Progenitor cell of endocrine pancreas (in vitro differentiated cells): ENCODE data around the gene TTR. TPM values are rescaled to one million over a fixed set of nuclear protein-coding genes. Genes with fewer than 3 reads are reported as not detected.

Experiments used
- DNase-seq: peaks from one replicate; pipeline ENCODE4 v3.0.0; 2021; ENCODE audit warnings: low spot score; ENCODE audit not compliant: unreplicated experiment
- H3K27ac Mint-ChIP-seq: 2 replicates; pipeline ENCODE4 v1.8.0; 2021; ENCODE audit warnings: mild to moderate bottlenecking, moderate library complexity, mixed read lengths
- H3K27me3 Mint-ChIP-seq: 2 replicates; pipeline ENCODE4 v1.8.0; 2021; ENCODE audit warnings: mixed read lengths
- H3K36me3 Mint-ChIP-seq: 2 replicates; pipeline ENCODE4 v1.8.0; 2022; ENCODE audit warnings: mixed read lengths; ENCODE audit not compliant: insufficient read depth
- H3K4me1 Mint-ChIP-seq: 2 replicates; pipeline ENCODE4 v1.8.0; 2021; ENCODE audit warnings: low read depth, mixed read lengths
- H3K4me3 Mint-ChIP-seq: 2 replicates; pipeline ENCODE4 v1.8.0; 2021; ENCODE audit warnings: low read depth, mild to moderate bottlenecking, moderate library complexity, mixed read lengths
- H3K9me3 Mint-ChIP-seq: 2 replicates; pipeline ENCODE4 v1.8.0; 2021; ENCODE audit warnings: low read depth, mixed read lengths
- total RNA-seq: library from RNA; stranded (reverse); gene quantifications from 2 replicates; pipeline ENCODE4 v1.2.1, GENCODE V29; 2021
- TF ChIP-seq, protein P1 (sequence below): fragments of 200-600 bp; sonication (generic); IDR thresholded peaks from one replicate; pipeline ENCODE4 v1.5.0; 2021; ENCODE audit warnings: antibody characterized with exemption, mild to moderate bottlenecking; ENCODE audit not compliant: unreplicated experiment

Gene TTR
- total RNA-seq, 1 donor from 2014 or later: 150 TPM

DNA sequence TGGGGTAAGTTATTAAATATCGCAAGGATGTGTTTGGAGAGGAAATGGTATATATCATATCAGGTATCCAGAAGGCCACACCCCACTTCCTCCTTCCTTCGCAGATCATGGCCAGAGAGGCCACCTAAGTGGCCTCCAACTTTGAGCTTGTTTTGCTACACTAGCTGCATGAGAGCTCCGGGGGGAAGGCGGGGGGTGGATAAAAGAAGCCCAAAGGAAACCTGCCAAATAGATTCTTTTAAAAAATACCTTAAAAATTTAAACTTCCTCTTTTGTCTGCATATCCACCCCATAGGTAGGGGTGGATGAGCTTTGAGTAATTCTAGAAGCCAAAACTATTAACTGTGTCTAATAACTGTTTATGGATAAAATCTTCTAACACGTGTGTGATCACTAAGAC is 5.7 kb upstream of the TTR start:
- Mint-ChIP-seq H3K27me3 (no peaks in the 10 kb centered on the region), H3K36me3 (peaks cover 2% of the 10 kb centered on the region), H3K9me3 (peaks cover 9% of the 10 kb centered on the region), H3K27ac (peak overlapping the region; percentile 82), H3K4me3 (no peak overlapping the region), H3K4me1 (peaks cover 22% of the 10 kb centered on the region)
- no peak for DNase-seq
- TF ChIP-seq, protein P1, sequence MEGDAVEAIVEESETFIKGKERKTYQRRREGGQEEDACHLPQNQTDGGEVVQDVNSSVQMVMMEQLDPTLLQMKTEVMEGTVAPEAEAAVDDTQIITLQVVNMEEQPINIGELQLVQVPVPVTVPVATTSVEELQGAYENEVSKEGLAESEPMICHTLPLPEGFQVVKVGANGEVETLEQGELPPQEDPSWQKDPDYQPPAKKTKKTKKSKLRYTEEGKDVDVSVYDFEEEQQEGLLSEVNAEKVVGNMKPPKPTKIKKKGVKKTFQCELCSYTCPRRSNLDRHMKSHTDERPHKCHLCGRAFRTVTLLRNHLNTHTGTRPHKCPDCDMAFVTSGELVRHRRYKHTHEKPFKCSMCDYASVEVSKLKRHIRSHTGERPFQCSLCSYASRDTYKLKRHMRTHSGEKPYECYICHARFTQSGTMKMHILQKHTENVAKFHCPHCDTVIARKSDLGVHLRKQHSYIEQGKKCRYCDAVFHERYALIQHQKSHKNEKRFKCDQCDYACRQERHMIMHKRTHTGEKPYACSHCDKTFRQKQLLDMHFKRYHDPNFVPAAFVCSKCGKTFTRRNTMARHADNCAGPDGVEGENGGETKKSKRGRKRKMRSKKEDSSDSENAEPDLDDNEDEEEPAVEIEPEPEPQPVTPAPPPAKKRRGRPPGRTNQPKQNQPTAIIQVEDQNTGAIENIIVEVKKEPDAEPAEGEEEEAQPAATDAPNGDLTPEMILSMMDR: no peak

- TF ChIP-seq, protein P1: no peak
- peaks cover 2% of the 10 kb centered on the region for H3K36me3 Mint-ChIP-seq
- peaks cover 9% of the 10 kb centered on the region for H3K9me3 Mint-ChIP-seq
- H3K4me3 Mint-ChIP-seq: no peak overlapping the region
- H3K27ac Mint-ChIP-seq: peak overlapping the region; percentile 82
- H3K27me3 Mint-ChIP-seq: no peaks in the 10 kb centered on the region
- peaks cover 29% of the 10 kb centered on the region for H3K4me1 Mint-ChIP-seq
- no peak for DNase-seq
These were observed 5.1 kb upstream of the TTR start for GRCh38 chr18:31586616-31587015.

DNA sequence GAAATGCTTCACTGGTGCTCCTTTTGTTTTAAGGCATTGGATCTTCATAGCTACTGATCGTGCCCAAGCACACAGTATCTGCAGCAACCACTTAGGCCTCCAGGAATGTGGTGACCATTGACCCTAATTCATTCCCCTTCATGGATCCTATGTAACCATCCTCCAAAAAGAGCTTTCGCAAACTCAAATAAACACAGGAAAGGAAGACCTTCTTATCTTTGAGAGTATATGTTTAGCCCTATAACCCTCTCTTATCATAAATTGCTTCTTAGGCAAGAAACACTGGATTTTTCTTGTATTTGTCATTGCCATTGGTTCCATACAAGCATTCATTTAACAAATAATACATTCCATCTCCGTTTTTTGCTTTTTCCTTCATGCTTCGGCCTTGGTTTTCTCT is 4.1 kb upstream of the TTR start:
- no peaks in the 10 kb centered on the region for H3K27me3 Mint-ChIP-seq
- TF ChIP-seq, protein P1: no peak
- DNase-seq: no peak
- peaks cover 36% of the 10 kb centered on the region for H3K4me1 Mint-ChIP-seq
- H3K9me3 Mint-ChIP-seq: peaks cover 9% of the 10 kb centered on the region
- H3K27ac Mint-ChIP-seq: peak overlapping the region; percentile 1
- H3K4me3 Mint-ChIP-seq: no peak overlapping the region
- H3K36me3 Mint-ChIP-seq: peaks cover 2% of the 10 kb centered on the region

DNA sequence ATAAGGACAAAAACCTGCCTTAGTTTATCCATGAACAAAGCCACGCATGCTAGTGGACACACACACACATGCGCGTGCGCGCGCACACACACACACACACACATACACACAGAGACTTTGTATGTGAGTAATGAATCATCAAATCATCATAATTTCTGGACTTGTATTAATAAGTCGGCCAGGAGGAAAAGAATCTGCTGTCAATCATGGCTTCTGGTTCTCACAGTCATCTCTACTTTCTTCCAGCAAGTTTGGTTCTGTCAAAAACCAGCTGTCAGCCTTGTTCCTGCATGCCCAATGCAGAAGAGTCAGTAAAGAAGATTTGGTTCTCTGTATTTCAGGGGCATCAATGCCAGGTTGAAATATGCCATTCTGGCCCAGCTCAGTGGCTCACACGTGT is 1.1 kb upstream of the TTR start:
- peaks cover 9% of the 10 kb centered on the region for H3K9me3 Mint-ChIP-seq
- TF ChIP-seq, protein P1: no peak
- H3K27ac Mint-ChIP-seq: peak overlapping the region; percentile 29
- peaks cover 2% of the 10 kb centered on the region for H3K36me3 Mint-ChIP-seq
- no peak for DNase-seq
- no peaks in the 10 kb centered on the region for H3K27me3 Mint-ChIP-seq
- peak overlapping the region; percentile 37 for H3K4me3 Mint-ChIP-seq
- H3K4me1 Mint-ChIP-seq: peaks cover 41% of the 10 kb centered on the region

GRCh38 chr18:31591113-31591512 is 564 bp upstream of the TTR start:
- no peaks in the 10 kb centered on the region for H3K27me3 Mint-ChIP-seq
- DNase-seq: no peak
- peaks cover 46% of the 10 kb centered on the region for H3K4me1 Mint-ChIP-seq
- H3K9me3 Mint-ChIP-seq: peaks cover 9% of the 10 kb centered on the region
- peak overlapping the region; percentile 29 for H3K27ac Mint-ChIP-seq
- TF ChIP-seq, protein P1: no peak
- H3K4me3 Mint-ChIP-seq: peak overlapping the region; percentile 35
- peaks cover 2% of the 10 kb centered on the region for H3K36me3 Mint-ChIP-seq
